Mesenchymal stem cell (in vitro differentiated cells and primary cell): ENCODE data around the gene KLHL29.

Experiments used
- DNase-seq: peaks from one replicate; pipeline ENCODE4 v3.0.0-alpha.2; 2013
- H2AFZ ChIP-seq: one replicate; pipeline ENCODE4 v1.6.1; 2013; ENCODE audit warnings: low read depth, mild to moderate bottlenecking, control low read depth, inconsistent platforms, low read length, moderate library complexity
- H2AK5ac ChIP-seq: 2 replicates; pipeline ENCODE4 v1.6.1; 2013; ENCODE audit warnings: low read length, moderate library complexity, mild to moderate bottlenecking, inconsistent platforms; ENCODE audit not compliant: severe bottlenecking
- H2BK120ac ChIP-seq: one replicate; pipeline ENCODE4 v1.6.1; 2013; ENCODE audit warnings: low read depth, mild to moderate bottlenecking, inconsistent platforms, low read length, moderate library complexity
- H2BK12ac ChIP-seq, 2 experiments: one replicate each; pipeline ENCODE4 v1.6.1; 2013; ENCODE audit warnings: inconsistent platforms in 2 of 2, low read length in 2 of 2, mild to moderate bottlenecking in 2 of 2, moderate library complexity in 2 of 2, control low read depth in 1 of 2
- H2BK15ac ChIP-seq: one replicate; pipeline ENCODE4 v1.6.1; 2013; ENCODE audit warnings: mild to moderate bottlenecking, low read depth, inconsistent platforms; ENCODE audit not compliant: poor library complexity, severe bottlenecking
- H2BK5ac ChIP-seq: 2 replicates; pipeline ENCODE4 v1.6.1; 2013; ENCODE audit warnings: low read depth, mild to moderate bottlenecking, low read length, control low read depth, inconsistent platforms; ENCODE audit not compliant: poor library complexity, severe bottlenecking
- H3K14ac ChIP-seq, 2 experiments: one replicate each; pipeline ENCODE4 v1.6.1; 2013; ENCODE audit warnings: inconsistent platforms in 2 of 2, low read length in 2 of 2, control low read depth in 1 of 2, mild to moderate bottlenecking in 1 of 2, moderate library complexity in 1 of 2
- H3K18ac ChIP-seq, 2 experiments: one replicate each; pipeline ENCODE4 v1.6.1; 2013; ENCODE audit warnings: inconsistent platforms in 2 of 2, low read length in 2 of 2, control low read depth in 1 of 2, low read depth in 1 of 2, mild to moderate bottlenecking in 1 of 2
- H3K23ac ChIP-seq, 2 experiments: one replicate each; pipeline ENCODE4 v1.6.1; 2013; ENCODE audit warnings: inconsistent platforms in 2 of 2, low read length in 2 of 2, mild to moderate bottlenecking in 2 of 2, moderate library complexity in 2 of 2, control low read depth in 1 of 2
- H3K27ac ChIP-seq: 2 replicates; pipeline ENCODE4 v1.5.1; 2013; ENCODE audit warnings: mild to moderate bottlenecking, moderate library complexity, low read length, control low read depth, inconsistent platforms; ENCODE audit not compliant: poor library complexity, severe bottlenecking
- H3K27me3 ChIP-seq, 2 experiments: 2 replicates each; pipeline versions ENCODE4 v1.6.1 to v1.7.0; 2013; ENCODE audit warnings: low read length in 2 of 2, mild to moderate bottlenecking in 2 of 2, moderate library complexity in 2 of 2, control low read depth in 1 of 2, inconsistent platforms in 1 of 2; ENCODE audit not compliant: control insufficient read depth in 1 of 2, insufficient read depth in 1 of 2
- H3K36me3 ChIP-seq, 2 experiments: 2 replicates each; pipeline versions ENCODE4 v1.6.1 to v1.7.0; 2013; ENCODE audit warnings: low read length in 2 of 2, control low read depth in 1 of 2, inconsistent platforms in 1 of 2, low read depth in 1 of 2, mild to moderate bottlenecking in 1 of 2; ENCODE audit not compliant: insufficient read depth in 2 of 2, control insufficient read depth in 1 of 2
- H3K4ac ChIP-seq, 2 experiments: one replicate each; pipeline ENCODE4 v1.6.1; 2013; ENCODE audit warnings: inconsistent platforms in 2 of 2, low read length in 2 of 2, mild to moderate bottlenecking in 2 of 2, moderate library complexity in 2 of 2, control low read depth in 1 of 2, low read depth in 1 of 2
- H3K4me1 ChIP-seq: 2 replicates; pipeline ENCODE4 v1.6.1; 2013; ENCODE audit warnings: low read depth, low read length, control low read depth; ENCODE audit not compliant: control insufficient read depth, insufficient read depth
- H3K4me2 ChIP-seq: 2 replicates; pipeline ENCODE4 v1.6.1; 2013; ENCODE audit warnings: low read length, mild to moderate bottlenecking, inconsistent platforms; ENCODE audit not compliant: poor library complexity, severe bottlenecking
- H3K4me3 ChIP-seq, 2 experiments: 2 replicates each; pipeline versions ENCODE4 v1.5.1 to v1.7.0; 2013; ENCODE audit warnings: low read length in 2 of 2, mild to moderate bottlenecking in 2 of 2, control low read depth in 1 of 2, low read depth in 1 of 2; ENCODE audit not compliant: insufficient read depth in 1 of 2
- H3K79me1 ChIP-seq: replicated peaks from 2 replicates; pipeline ENCODE4 v1.6.1; 2013; ENCODE audit warnings: mild to moderate bottlenecking, control low read depth, low read length, inconsistent platforms; ENCODE audit not compliant: poor library complexity, severe bottlenecking
- H3K9ac ChIP-seq: 2 replicates; pipeline ENCODE4 v1.7.0; 2013; ENCODE audit warnings: mild to moderate bottlenecking, low read length, moderate library complexity
- H3K9me3 ChIP-seq: 2 replicates; pipeline ENCODE4 v1.7.0; 2013; ENCODE audit warnings: mild to moderate bottlenecking, low read length; ENCODE audit not compliant: control insufficient read depth
- H4K8ac ChIP-seq: one replicate; pipeline ENCODE4 v1.6.1; 2013; ENCODE audit warnings: inconsistent platforms, mild to moderate bottlenecking, low read length, moderate library complexity
- H4K91ac ChIP-seq: one replicate; pipeline ENCODE4 v1.6.1; 2013; ENCODE audit warnings: mild to moderate bottlenecking, low read length, inconsistent platforms
- WGBS: methylation state at CpG from one replicate; pipeline ENCODE4 v1.1.7; 2013; ENCODE audit warnings: mixed read lengths; 5-methylcytosine and 5-hydroxymethylcytosine counted together

The KLHL29 gene

GRCh38 chr2:23491591-23492336 is 106.8 kb downstream of the KLHL29 start:
- Histone ChIP-seq H3K27ac (no peak overlapping the region), H3K18ac (no peak overlapping the region)
- 92% methylated on average over 12 of the region's 12 CpGs for WGBS

GRCh38 chr2:23492337-23492675 is 107.3 kb downstream of the KLHL29 start:
- H3K27me3 ChIP-seq = peaks cover 0 to 16% of the 10 kb centered on the region in 2 experiments
- H3K23ac ChIP-seq = no peak overlapping the region
- H3K36me3 ChIP-seq = peaks cover 6 to 10% of the 10 kb centered on the region in 2 experiments
- no peak overlapping the region for H3K9ac ChIP-seq
- H2BK15ac ChIP-seq = no peak overlapping the region
- no peak overlapping the region for H2AFZ ChIP-seq
- WGBS = 83% methylated on average over 5 of the region's 5 CpGs
- no peak overlapping the region for H2BK12ac ChIP-seq
- peaks cover 4% of the 10 kb centered on the region for H3K79me1 ChIP-seq
- H3K4ac ChIP-seq = no peak overlapping the region
- DNase-seq = no peak
- no peak overlapping the region for H2BK120ac ChIP-seq
- H3K14ac ChIP-seq = no peak overlapping the region
- no peaks in the 10 kb centered on the region for H3K9me3 ChIP-seq
- H3K4me3 ChIP-seq = no peak overlapping the region
- H3K27ac ChIP-seq = no peak overlapping the region
- H2AK5ac ChIP-seq = no peak overlapping the region
- H4K8ac ChIP-seq = no peak overlapping the region
- no peak overlapping the region for H4K91ac ChIP-seq
- no peak overlapping the region for H3K4me2 ChIP-seq
- H3K18ac ChIP-seq = no peak overlapping the region
- H2BK5ac ChIP-seq = no peak overlapping the region
- peaks cover 31% of the 10 kb centered on the region for H3K4me1 ChIP-seq

More at GRCh38 chr2:23491591-23492336, 106.8 kb downstream of the KLHL29 start:
- Histone ChIP-seq H2AFZ (no peak overlapping the region), H2BK5ac (no peak overlapping the region), H3K4me2 (no peak overlapping the region), H2BK15ac (no peak overlapping the region), H3K36me3 (peaks cover 6 to 10% of the 10 kb centered on the region in 2 experiments), H2AK5ac (no peak overlapping the region), H3K14ac (no peak overlapping the region), H2BK120ac (no peak overlapping the region), H3K27me3 (peaks cover 0 to 16% of the 10 kb centered on the region in 2 experiments), H2BK12ac (no peak overlapping the region), H3K23ac (no peak overlapping the region), H3K4me1 (peaks cover 34% of the 10 kb centered on the region), H3K9ac (no peak overlapping the region), H3K4ac (no peak overlapping the region), H4K91ac (no peak overlapping the region), H3K9me3 (no peaks in the 10 kb centered on the region), H3K4me3 (no peak overlapping the region), H3K79me1 (peaks cover 4% of the 10 kb centered on the region), H4K8ac (no peak overlapping the region)
- DNase-seq = no peak

- 77% methylated on average over 6 of the region's 7 CpGs for WGBS
Observed at GRCh38 chr2:23492921-23493320, 107.9 kb downstream of the KLHL29 start.

GRCh38 chr2:23493846-23494245 is 108.9 kb downstream of the KLHL29 start:
- no peak overlapping the region for H3K4me2 ChIP-seq
- peaks cover 20% of the 10 kb centered on the region for H3K4me1 ChIP-seq
- H3K9me3 ChIP-seq = no peaks in the 10 kb centered on the region
- no peak overlapping the region for H2BK120ac ChIP-seq
- peaks cover 0 to 16% of the 10 kb centered on the region in 2 experiments for H3K27me3 ChIP-seq
- H3K27ac ChIP-seq = no peak overlapping the region
- no peak overlapping the region for H2BK15ac ChIP-seq
- WGBS = no CpG with 5 or more reads among the region's 4 CpGs
- DNase-seq = no peak
- H3K4ac ChIP-seq = no peak overlapping the region
- peaks cover 6 to 10% of the 10 kb centered on the region in 2 experiments for H3K36me3 ChIP-seq
- H4K8ac ChIP-seq = no peak overlapping the region
- H2BK5ac ChIP-seq = no peak overlapping the region
- peaks cover 4% of the 10 kb centered on the region for H3K79me1 ChIP-seq
- H3K4me3 ChIP-seq = no peak overlapping the region
- H4K91ac ChIP-seq = no peak overlapping the region
- no peak overlapping the region for H2AFZ ChIP-seq
- no peak overlapping the region for H3K9ac ChIP-seq
- no peak overlapping the region for H2AK5ac ChIP-seq
- H3K14ac ChIP-seq = no peak overlapping the region
- no peak overlapping the region for H3K18ac ChIP-seq
- H3K23ac ChIP-seq = no peak overlapping the region
- no peak overlapping the region for H2BK12ac ChIP-seq

More at GRCh38 chr2:23492921-23493320, 107.9 kb downstream of the KLHL29 start:
- no peak overlapping the region for H3K9ac ChIP-seq
- no peak overlapping the region for H2BK120ac ChIP-seq
- H4K91ac ChIP-seq = no peak overlapping the region
- no peak overlapping the region for H2AFZ ChIP-seq
- DNase-seq = no peak
- H3K27me3 ChIP-seq = peaks cover 0 to 16% of the 10 kb centered on the region in 2 experiments
- peaks cover 4% of the 10 kb centered on the region for H3K79me1 ChIP-seq
- H3K18ac ChIP-seq = no peak overlapping the region
- H3K4me3 ChIP-seq = no peak overlapping the region
- peak overlapping the region in 1 of 2 experiments; percentile 46 for H3K23ac ChIP-seq
- H3K9me3 ChIP-seq = no peaks in the 10 kb centered on the region
- H3K4me2 ChIP-seq = no peak overlapping the region
- H3K36me3 ChIP-seq = peaks cover 6 to 10% of the 10 kb centered on the region in 2 experiments
- H2AK5ac ChIP-seq = no peak overlapping the region
- no peak overlapping the region for H2BK15ac ChIP-seq
- H3K14ac ChIP-seq = no peak overlapping the region
- peaks cover 28% of the 10 kb centered on the region for H3K4me1 ChIP-seq
- no peak overlapping the region for H3K4ac ChIP-seq
- H2BK12ac ChIP-seq = no peak overlapping the region
- H2BK5ac ChIP-seq = no peak overlapping the region
- no peak overlapping the region for H3K27ac ChIP-seq
- no peak overlapping the region for H4K8ac ChIP-seq
